Endothelial cell (in vitro differentiated cells): ENCODE data around the gene HSPB8. TPM values are rescaled to one million over a fixed set of nuclear protein-coding genes. Genes with fewer than 3 reads are reported as not detected.

Experiments used
- DNase-seq: peaks from one replicate; pipeline ENCODE4 v3.0.0; 2021; ENCODE audit warnings: low spot score
- H3K27ac Mint-ChIP-seq: one replicate; pipeline ENCODE4 v1.8.0; 2021; ENCODE audit warnings: mixed read lengths, inconsistent platforms; ENCODE audit not compliant: unreplicated experiment
- H3K27me3 Mint-ChIP-seq: one replicate; pipeline ENCODE4 v1.8.0; 2021; ENCODE audit warnings: mild to moderate bottlenecking, moderate library complexity, mixed read lengths, inconsistent platforms; ENCODE audit not compliant: unreplicated experiment
- H3K36me3 Mint-ChIP-seq: one replicate; pipeline ENCODE4 v1.8.0; 2021; ENCODE audit warnings: mild to moderate bottlenecking, low read depth, mixed read lengths, inconsistent platforms; ENCODE audit not compliant: unreplicated experiment
- H3K4me1 Mint-ChIP-seq: one replicate; pipeline ENCODE4 v1.8.0; 2021; ENCODE audit warnings: mild to moderate bottlenecking, mixed read lengths, inconsistent platforms; ENCODE audit not compliant: unreplicated experiment
- H3K4me3 Mint-ChIP-seq: one replicate; pipeline ENCODE4 v1.8.0; 2021; ENCODE audit warnings: mild to moderate bottlenecking, mixed read lengths, inconsistent platforms; ENCODE audit not compliant: unreplicated experiment
- H3K9me3 Mint-ChIP-seq: one replicate; pipeline ENCODE4 v1.8.0; 2021; ENCODE audit warnings: mixed read lengths, inconsistent platforms; ENCODE audit not compliant: unreplicated experiment
- total RNA-seq: library from RNA; stranded (reverse); fragmentation: NEBNext Ultra II Directional; extraction: Animal tissue kit (Norgen Biotek cat#: 25700); gene quantifications from one replicate; pipeline ENCODE4 v1.2.1, GENCODE V29; 2021; ENCODE audit not compliant: unreplicated experiment
- TF ChIP-seq, protein P1 (sequence below): fragments of 200-600 bp; sonication (generic); IDR thresholded peaks from one replicate; pipeline ENCODE4 v1.5.0; 2021; ENCODE audit warnings: antibody characterized with exemption; ENCODE audit not compliant: unreplicated experiment

HSPB8 gene
- total RNA-seq, 1 donor from 2014 or later: 2.7 TPM

DNA sequence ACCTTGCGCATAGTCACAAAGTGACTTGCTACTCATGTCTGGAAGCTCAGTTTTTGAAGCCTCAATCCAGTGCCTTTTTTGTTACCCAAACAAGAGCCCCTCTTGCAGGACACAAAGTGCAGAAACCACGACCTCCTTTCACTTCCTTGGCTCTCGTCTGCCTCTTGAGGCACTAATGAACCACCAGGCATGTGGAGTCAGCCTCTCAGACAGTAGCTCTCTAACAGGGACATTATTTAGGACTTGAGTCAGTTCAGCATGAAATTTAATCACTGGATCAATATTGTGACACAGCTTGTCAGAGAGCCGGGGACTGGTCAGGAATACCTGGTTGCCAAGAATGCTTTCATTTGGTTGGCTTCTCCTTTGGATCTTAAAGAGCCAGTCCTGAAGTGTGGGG is 46.7 kb downstream of the HSPB8 start:
- DNase-seq: no peak
- TF ChIP-seq, protein P1, sequence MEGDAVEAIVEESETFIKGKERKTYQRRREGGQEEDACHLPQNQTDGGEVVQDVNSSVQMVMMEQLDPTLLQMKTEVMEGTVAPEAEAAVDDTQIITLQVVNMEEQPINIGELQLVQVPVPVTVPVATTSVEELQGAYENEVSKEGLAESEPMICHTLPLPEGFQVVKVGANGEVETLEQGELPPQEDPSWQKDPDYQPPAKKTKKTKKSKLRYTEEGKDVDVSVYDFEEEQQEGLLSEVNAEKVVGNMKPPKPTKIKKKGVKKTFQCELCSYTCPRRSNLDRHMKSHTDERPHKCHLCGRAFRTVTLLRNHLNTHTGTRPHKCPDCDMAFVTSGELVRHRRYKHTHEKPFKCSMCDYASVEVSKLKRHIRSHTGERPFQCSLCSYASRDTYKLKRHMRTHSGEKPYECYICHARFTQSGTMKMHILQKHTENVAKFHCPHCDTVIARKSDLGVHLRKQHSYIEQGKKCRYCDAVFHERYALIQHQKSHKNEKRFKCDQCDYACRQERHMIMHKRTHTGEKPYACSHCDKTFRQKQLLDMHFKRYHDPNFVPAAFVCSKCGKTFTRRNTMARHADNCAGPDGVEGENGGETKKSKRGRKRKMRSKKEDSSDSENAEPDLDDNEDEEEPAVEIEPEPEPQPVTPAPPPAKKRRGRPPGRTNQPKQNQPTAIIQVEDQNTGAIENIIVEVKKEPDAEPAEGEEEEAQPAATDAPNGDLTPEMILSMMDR: no peak
- Mint-ChIP-seq H3K9me3 (no peaks in the 10 kb centered on the region), H3K27me3 (no peaks in the 10 kb centered on the region), H3K4me3 (no peak overlapping the region), H3K36me3 (no peaks in the 10 kb centered on the region), H3K27ac (no peak overlapping the region), H3K4me1 (no peaks in the 10 kb centered on the region)

GRCh38 chr12:119227292-119227691 is 48.6 kb downstream of the HSPB8 start:
- Mint-ChIP-seq H3K4me3 (no peak overlapping the region), H3K27ac (no peak overlapping the region), H3K27me3 (no peaks in the 10 kb centered on the region), H3K36me3 (no peaks in the 10 kb centered on the region), H3K9me3 (no peaks in the 10 kb centered on the region), H3K4me1 (peaks cover 3% of the 10 kb centered on the region)
- DNase-seq: no peak
- TF ChIP-seq, protein P1: no peak

GRCh38 chr12:119229205-119229604 is 50.5 kb downstream of the HSPB8 start:
- H3K4me3 Mint-ChIP-seq: no peak overlapping the region
- H3K4me1 Mint-ChIP-seq: peaks cover 6% of the 10 kb centered on the region
- DNase-seq: no peak
- TF ChIP-seq, protein P1: no peak
- peak overlapping the region; percentile 42 for H3K27ac Mint-ChIP-seq
- H3K36me3 Mint-ChIP-seq: peaks cover 5% of the 10 kb centered on the region
- H3K9me3 Mint-ChIP-seq: no peaks in the 10 kb centered on the region
- H3K27me3 Mint-ChIP-seq: peaks cover 6% of the 10 kb centered on the region

- TF ChIP-seq, protein P1: no peak
- DNase-seq: peak; percentile 58
- Mint-ChIP-seq H3K4me1 (peaks cover 6% of the 10 kb centered on the region), H3K9me3 (no peaks in the 10 kb centered on the region), H3K36me3 (peaks cover 5% of the 10 kb centered on the region), H3K4me3 (no peak overlapping the region), H3K27me3 (peaks cover 6% of the 10 kb centered on the region), H3K27ac (no peak overlapping the region)
Measured at GRCh38 chr12:119229837-119230236, 51.1 kb downstream of the HSPB8 start.

DNA sequence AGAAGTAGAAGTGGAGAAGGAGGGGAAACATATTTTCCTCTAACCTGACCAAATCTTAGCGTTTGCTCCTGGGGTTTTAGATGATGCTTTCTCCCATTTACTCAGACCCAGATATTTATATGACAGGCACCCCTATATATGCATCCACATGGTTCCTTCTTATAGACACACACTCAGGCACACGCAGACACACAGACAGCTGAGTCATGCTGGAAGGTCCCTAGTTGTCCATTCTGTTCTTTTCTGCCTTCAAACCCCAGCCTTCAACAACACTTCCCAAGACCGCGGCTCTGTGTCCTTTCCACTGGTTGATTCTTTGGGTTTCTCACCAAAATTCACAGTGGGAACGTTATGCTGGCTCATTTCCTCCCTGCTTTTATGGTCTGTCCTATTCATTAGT is 52.1 kb downstream of the HSPB8 start:
- H3K4me1 Mint-ChIP-seq: peaks cover 10% of the 10 kb centered on the region
- no peak overlapping the region for H3K4me3 Mint-ChIP-seq
- no peaks in the 10 kb centered on the region for H3K9me3 Mint-ChIP-seq
- peaks cover 5% of the 10 kb centered on the region for H3K36me3 Mint-ChIP-seq
- peaks cover 6% of the 10 kb centered on the region for H3K27me3 Mint-ChIP-seq
- TF ChIP-seq, protein P1: no peak
- H3K27ac Mint-ChIP-seq: peak overlapping the region; percentile 19
- DNase-seq: no peak
